Activated naive CD8-positive, alpha-beta T cell treated with anti-CD3 and anti-CD28 coated beads for 36 hours (primary cell): ENCODE results near the gene DBP. TPM values are rescaled to one million over a fixed set of nuclear protein-coding genes. Genes with fewer than 3 reads are reported as not detected.
A peak's percentile ranks its signal among the peaks of the same experiment; 100 is the strongest.

ENCODE experiments used
- DNase-seq: peaks from one replicate; pipeline ENCODE4 v3.0.0; 2021
- H3K27ac Mint-ChIP-seq: one replicate; pipeline ENCODE4 v1.8.0; 2022; ENCODE audit warnings: mild to moderate bottlenecking, moderate library complexity, mixed read lengths
- H3K27me3 Mint-ChIP-seq: one replicate; pipeline ENCODE4 v1.8.0; 2022; ENCODE audit warnings: mild to moderate bottlenecking, mixed read lengths
- H3K36me3 Mint-ChIP-seq: one replicate; pipeline ENCODE4 v1.8.0; 2021; ENCODE audit warnings: mild to moderate bottlenecking, mixed read lengths
- H3K4me1 Mint-ChIP-seq: one replicate; pipeline ENCODE4 v1.8.0; 2021; ENCODE audit warnings: mixed read lengths
- H3K4me3 Mint-ChIP-seq: one replicate; pipeline ENCODE4 v1.8.0; 2022; ENCODE audit warnings: mild to moderate bottlenecking, moderate library complexity, mixed read lengths
- H3K9me3 Mint-ChIP-seq: one replicate; pipeline ENCODE4 v1.8.0; 2022; ENCODE audit warnings: mixed read lengths
- total RNA-seq, 2 experiments: library from RNA; stranded (reverse); gene quantifications; one replicate each; pipeline ENCODE4 v1.2.3, GENCODE V29; 2021

Gene DBP
- total RNA-seq, 2 experiments from 2014 or later = 9.3 to 10.1 TPM

GRCh38 chr19:48603850-48604249 lies 33.3 kb downstream of the DBP start:
- no peaks in the 10 kb centered on the region for H3K9me3 Mint-ChIP-seq
- DNase-seq = no peak
- H3K4me1 Mint-ChIP-seq = no peaks in the 10 kb centered on the region
- peaks cover 1% of the 10 kb centered on the region for H3K36me3 Mint-ChIP-seq
- H3K4me3 Mint-ChIP-seq = no peak overlapping the region
- no peak overlapping the region for H3K27ac Mint-ChIP-seq
- H3K27me3 Mint-ChIP-seq = no peaks in the 10 kb centered on the region

GRCh38 chr19:48603449-48603848 lies 33.7 kb downstream of the DBP start:
- H3K27me3 Mint-ChIP-seq = no peaks in the 10 kb centered on the region
- no peaks in the 10 kb centered on the region for H3K4me1 Mint-ChIP-seq
- H3K27ac Mint-ChIP-seq = no peak overlapping the region
- no peaks in the 10 kb centered on the region for H3K9me3 Mint-ChIP-seq
- H3K36me3 Mint-ChIP-seq = no peaks in the 10 kb centered on the region
- no peak for DNase-seq
- H3K4me3 Mint-ChIP-seq = no peak overlapping the region

GRCh38 chr19:48603001-48603400 lies 34.2 kb downstream of the DBP start:
- Mint-ChIP-seq H3K4me1 (no peaks in the 10 kb centered on the region), H3K27ac (no peak overlapping the region), H3K9me3 (no peaks in the 10 kb centered on the region), H3K36me3 (no peaks in the 10 kb centered on the region), H3K4me3 (no peak overlapping the region), H3K27me3 (no peaks in the 10 kb centered on the region)
- DNase-seq = no peak

- Mint-ChIP-seq H3K4me3 (no peak overlapping the region), H3K4me1 (no peaks in the 10 kb centered on the region), H3K36me3 (no peaks in the 10 kb centered on the region), H3K27me3 (no peaks in the 10 kb centered on the region), H3K27ac (no peak overlapping the region), H3K9me3 (no peaks in the 10 kb centered on the region)
- no peak for DNase-seq
These were observed 36.3 kb downstream of the DBP start for GRCh38 chr19:48600679-48601417.

GRCh38 chr19:48598996-48599700 lies 38.0 kb downstream of the DBP start:
- H3K4me1 Mint-ChIP-seq = no peaks in the 10 kb centered on the region
- no peaks in the 10 kb centered on the region for H3K36me3 Mint-ChIP-seq
- H3K9me3 Mint-ChIP-seq = no peaks in the 10 kb centered on the region
- no peak overlapping the region for H3K27ac Mint-ChIP-seq
- no peak for DNase-seq
- no peaks in the 10 kb centered on the region for H3K27me3 Mint-ChIP-seq
- no peak overlapping the region for H3K4me3 Mint-ChIP-seq

GRCh38 chr19:48596679-48597465 lies 40.3 kb downstream of the DBP start:
- peak overlapping the region; percentile 65 for H3K27ac Mint-ChIP-seq
- H3K4me3 Mint-ChIP-seq = peak overlapping the region; percentile 66
- H3K9me3 Mint-ChIP-seq = no peaks in the 10 kb centered on the region
- no peaks in the 10 kb centered on the region for H3K27me3 Mint-ChIP-seq
- no peaks in the 10 kb centered on the region for H3K4me1 Mint-ChIP-seq
- H3K36me3 Mint-ChIP-seq = no peaks in the 10 kb centered on the region
- no peak for DNase-seq

GRCh38 chr19:48596237-48596636 lies 40.9 kb downstream of the DBP start:
- Mint-ChIP-seq H3K36me3 (no peaks in the 10 kb centered on the region), H3K4me3 (peak overlapping the region; percentile 66), H3K4me1 (no peaks in the 10 kb centered on the region), H3K27ac (no peak overlapping the region), H3K27me3 (no peaks in the 10 kb centered on the region), H3K9me3 (no peaks in the 10 kb centered on the region)
- no peak for DNase-seq

GRCh38 chr19:48595833-48596232 lies 41.3 kb downstream of the DBP start:
- Mint-ChIP-seq H3K36me3 (no peaks in the 10 kb centered on the region), H3K4me1 (no peaks in the 10 kb centered on the region), H3K27ac (no peak overlapping the region), H3K27me3 (no peaks in the 10 kb centered on the region), H3K9me3 (no peaks in the 10 kb centered on the region), H3K4me3 (peak overlapping the region; percentile 25)
- DNase-seq = no peak

GRCh38 chr19:48595171-48595570 lies 42.0 kb downstream of the DBP start:
- H3K27me3 Mint-ChIP-seq = no peaks in the 10 kb centered on the region
- H3K4me3 Mint-ChIP-seq = no peak overlapping the region
- DNase-seq = no peak
- H3K4me1 Mint-ChIP-seq = no peaks in the 10 kb centered on the region
- no peak overlapping the region for H3K27ac Mint-ChIP-seq
- H3K36me3 Mint-ChIP-seq = no peaks in the 10 kb centered on the region
- no peaks in the 10 kb centered on the region for H3K9me3 Mint-ChIP-seq

GRCh38 chr19:48591021-48591420 lies 46.2 kb downstream of the DBP start:
- Mint-ChIP-seq H3K4me1 (peaks cover 8% of the 10 kb centered on the region), H3K36me3 (no peaks in the 10 kb centered on the region), H3K4me3 (no peak overlapping the region), H3K27ac (no peak overlapping the region), H3K9me3 (no peaks in the 10 kb centered on the region), H3K27me3 (peaks cover 6% of the 10 kb centered on the region)
- DNase-seq = no peak

GRCh38 chr19:48588670-48589401 lies 48.3 kb downstream of the DBP start:
- peaks cover 12% of the 10 kb centered on the region for H3K27me3 Mint-ChIP-seq
- H3K4me1 Mint-ChIP-seq = peaks cover 13% of the 10 kb centered on the region
- peak; percentile 85 for DNase-seq
- peak overlapping the region; percentile 7 for H3K4me3 Mint-ChIP-seq
- no peak overlapping the region for H3K27ac Mint-ChIP-seq
- H3K9me3 Mint-ChIP-seq = no peaks in the 10 kb centered on the region
- H3K36me3 Mint-ChIP-seq = no peaks in the 10 kb centered on the region

GRCh38 chr19:48587387-48587786 lies 49.8 kb downstream of the DBP start:
- Mint-ChIP-seq H3K4me1 (peaks cover 13% of the 10 kb centered on the region), H3K27ac (no peak overlapping the region), H3K9me3 (no peaks in the 10 kb centered on the region), H3K36me3 (no peaks in the 10 kb centered on the region), H3K4me3 (no peak overlapping the region), H3K27me3 (peaks cover 12% of the 10 kb centered on the region)
- DNase-seq = no peak

GRCh38 chr19:48582168-48582567 lies 55.0 kb downstream of the DBP start:
- Mint-ChIP-seq H3K9me3 (no peaks in the 10 kb centered on the region), H3K27me3 (peaks cover 7% of the 10 kb centered on the region), H3K27ac (no peak overlapping the region), H3K4me1 (peaks cover 5% of the 10 kb centered on the region), H3K36me3 (no peaks in the 10 kb centered on the region), H3K4me3 (no peak overlapping the region)
- DNase-seq = no peak
